ENCODE data around the gene ATP5IF1.
A peak's percentile ranks its signal among the peaks of the same experiment; 100 is the strongest.

The ATP5IF1 gene

GRCh38 chr1:28239004-28239403 is 3.1 kb downstream of the ATP5IF1 start:
- no peak for DNase-seq

GRCh38 chr1:28240024-28240423 is 4.1 kb downstream of the ATP5IF1 start:
- no peak for DNase-seq

- DNase-seq = no peak
Measured at GRCh38 chr1:28241638-28242241, 5.8 kb downstream of the ATP5IF1 start.

GRCh38 chr1:28243685-28244311 is 7.9 kb downstream of the ATP5IF1 start:
- no peak for DNase-seq

DNA sequence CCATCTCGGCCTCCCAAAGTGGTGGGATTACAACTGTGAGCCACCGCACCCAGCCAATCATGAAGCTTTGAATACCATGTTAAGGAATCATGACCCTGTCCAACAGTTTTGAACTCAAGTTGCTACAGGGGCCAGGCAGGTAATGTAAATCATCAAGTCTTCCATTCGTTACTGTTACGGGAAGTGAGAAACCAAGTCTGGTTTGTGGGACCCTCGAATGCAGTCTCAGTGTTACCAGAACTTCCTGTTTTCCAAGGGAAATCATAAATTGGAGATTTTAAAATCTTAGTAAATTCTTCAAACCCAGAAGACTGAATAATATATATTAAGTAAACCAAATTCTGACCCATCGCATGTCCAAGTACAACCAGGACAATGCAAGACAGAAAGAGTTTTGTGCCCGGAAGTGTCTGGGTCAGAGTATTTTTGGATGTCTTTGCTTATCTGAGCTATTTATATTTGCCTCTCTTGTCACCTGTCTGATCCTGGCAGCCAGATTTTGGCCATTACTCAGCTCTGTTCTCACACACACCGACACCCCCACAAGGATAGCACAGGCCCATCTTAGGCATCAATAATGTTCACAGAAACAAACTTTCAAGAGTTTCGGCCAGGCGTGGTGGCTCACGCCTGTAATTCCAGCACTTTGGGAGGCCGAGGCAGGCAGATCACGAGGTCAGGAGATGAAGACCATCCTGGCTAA is 8.8 kb downstream of the ATP5IF1 start:
- DNase-seq = no peak

DNA sequence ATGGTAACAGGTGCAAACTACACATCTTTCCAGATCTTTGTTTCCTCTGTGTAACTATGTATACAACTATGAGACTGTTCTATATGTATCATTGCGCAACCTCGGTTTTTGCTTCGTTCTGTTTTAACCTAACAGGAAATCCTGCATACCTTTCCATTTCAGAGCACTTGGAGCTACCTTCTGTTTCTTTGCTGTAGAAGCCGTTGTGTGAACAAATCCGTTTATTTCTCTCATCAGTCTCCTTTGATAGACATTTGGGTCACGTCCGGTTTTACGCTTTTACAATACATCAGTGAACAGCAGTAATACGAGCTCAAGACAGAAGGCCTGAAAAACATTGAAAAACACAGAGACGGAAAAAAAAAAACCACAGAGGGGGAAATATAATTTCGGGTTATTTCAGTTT is 10.5 kb downstream of the ATP5IF1 start:
- no peak for DNase-seq

DNA sequence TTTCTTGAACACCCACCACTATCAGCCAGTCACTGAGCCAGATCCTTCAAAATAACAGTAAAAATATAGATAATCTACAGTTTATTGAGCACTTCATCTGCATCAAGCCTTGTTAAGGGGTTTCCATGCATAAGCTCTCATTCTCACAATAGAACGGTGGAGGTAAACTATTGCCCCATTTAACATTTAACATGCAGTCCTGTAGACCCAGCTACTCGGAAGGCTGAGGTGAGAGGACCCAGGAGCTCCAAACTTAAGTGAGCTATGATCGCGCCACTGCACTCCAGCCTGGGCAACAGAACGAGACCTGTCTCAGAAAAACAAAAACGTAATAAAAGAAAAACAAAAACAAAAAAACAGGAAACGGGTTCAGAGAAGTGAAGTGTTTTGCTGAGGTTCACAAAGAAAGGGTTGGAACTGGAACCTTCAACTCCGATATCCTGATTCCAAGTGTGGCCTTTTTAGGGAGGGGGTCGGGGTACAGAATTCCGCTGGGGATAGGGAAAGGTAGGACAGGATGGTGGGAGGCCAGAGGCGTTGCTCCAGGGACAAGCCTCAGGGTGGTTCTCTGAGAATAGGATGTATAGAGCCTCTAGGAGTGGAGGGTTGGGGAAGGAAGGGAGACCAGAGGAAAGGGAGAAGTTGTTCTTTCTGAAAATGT is 11.8 kb downstream of the ATP5IF1 start:
- DNase-seq = no peak

GRCh38 chr1:28248273-28249012 is 12.5 kb downstream of the ATP5IF1 start:
- DNase-seq = peak; percentile 46

DNA sequence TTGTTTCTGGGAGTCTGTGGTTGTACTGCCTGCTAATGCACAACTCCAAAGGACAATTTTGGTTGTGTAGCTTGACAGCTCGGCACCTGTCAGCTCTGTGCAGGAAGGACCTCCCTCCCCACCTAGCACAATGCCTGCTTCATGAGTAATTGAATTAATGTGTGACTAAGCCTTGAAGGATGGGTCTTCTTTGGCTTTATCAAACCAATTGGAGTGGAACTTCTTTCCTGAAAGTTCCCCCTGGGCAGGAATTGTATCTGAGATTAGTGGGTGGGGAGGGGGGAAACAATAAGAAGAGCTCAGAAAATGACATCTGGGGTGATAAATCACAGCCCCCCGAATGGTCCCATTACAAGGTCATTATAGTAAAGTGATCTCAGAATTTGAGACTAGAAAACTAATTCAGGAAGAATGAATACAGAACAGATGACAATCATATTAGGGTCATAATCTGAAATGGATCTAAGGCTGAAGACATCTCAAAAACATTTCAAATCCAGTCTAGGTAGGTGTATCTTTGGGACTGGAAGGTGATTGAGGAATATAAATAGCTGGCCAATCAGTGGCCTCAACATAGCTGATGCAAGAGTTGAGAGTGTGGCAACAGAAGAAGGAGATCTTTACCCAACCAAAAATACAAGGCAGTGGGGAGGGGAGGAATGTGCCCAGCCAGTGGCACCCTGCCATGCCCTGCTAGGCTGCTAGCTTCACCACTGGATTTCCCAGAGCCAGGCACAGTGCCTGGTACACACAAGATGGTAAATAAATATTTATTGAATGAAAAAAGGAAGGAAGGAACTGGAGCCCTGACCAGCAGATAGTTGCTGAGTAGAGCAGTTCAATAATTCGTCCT is 13.3 kb downstream of the ATP5IF1 start:
- DNase-seq = no peak

DNA sequence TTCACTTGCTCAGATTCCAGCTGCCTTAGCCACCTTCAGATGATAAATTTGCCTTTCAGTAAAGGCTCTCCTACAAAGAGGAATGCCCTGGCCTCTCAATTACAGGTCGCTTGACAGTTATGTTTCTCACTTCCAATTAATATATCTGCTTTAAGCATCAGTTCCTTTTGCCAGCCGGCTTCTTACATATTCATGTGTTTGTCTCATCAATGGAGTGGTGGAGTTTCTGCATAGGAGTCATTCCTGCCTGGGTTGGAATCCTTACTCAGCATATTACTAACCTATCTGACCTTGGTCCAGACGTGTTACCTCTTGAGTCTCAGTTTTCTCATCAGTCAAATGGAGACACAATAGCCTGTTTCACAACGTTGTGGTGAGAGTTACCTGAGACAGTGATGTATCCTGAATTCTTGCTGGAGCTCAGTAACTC is 14.0 kb downstream of the ATP5IF1 start:
- no peak for DNase-seq

DNA sequence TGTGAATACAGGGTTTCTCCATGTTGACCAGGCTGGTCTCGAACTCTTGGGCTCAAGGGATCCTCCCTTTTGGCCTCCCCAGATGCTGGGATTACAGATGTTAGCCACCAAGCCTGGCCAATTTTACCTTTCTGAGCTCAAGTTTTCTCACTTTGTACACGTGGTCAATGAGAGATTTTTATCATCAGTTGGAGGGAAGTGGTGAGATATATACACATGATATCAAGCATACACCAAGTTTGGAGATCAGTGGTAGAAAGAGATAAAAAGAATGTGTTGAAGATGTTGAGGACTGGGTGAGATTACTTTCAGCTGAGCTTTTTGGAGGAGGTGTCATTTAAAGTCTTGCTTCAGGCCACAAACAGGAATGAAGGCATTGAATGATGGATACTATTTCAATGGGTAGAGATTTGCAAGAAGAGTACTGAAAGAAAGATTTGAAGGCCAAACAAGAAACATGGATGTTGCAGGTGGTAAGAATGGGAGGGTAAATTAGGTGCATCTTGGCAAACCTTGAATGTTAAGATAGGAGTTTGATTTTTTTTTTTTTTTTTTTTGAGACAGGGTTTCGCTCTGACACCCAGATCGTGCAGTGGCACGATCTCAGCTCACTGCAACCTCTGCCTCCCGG is 20.4 kb downstream of the ATP5IF1 start:
- DNase-seq = no peak

- DNase-seq = no peak
Measured at GRCh38 chr1:28257736-28258135, 21.8 kb downstream of the ATP5IF1 start.

- DNase-seq = no peak
Measured at GRCh38 chr1:28258628-28259251, 22.8 kb downstream of the ATP5IF1 start.

DNA sequence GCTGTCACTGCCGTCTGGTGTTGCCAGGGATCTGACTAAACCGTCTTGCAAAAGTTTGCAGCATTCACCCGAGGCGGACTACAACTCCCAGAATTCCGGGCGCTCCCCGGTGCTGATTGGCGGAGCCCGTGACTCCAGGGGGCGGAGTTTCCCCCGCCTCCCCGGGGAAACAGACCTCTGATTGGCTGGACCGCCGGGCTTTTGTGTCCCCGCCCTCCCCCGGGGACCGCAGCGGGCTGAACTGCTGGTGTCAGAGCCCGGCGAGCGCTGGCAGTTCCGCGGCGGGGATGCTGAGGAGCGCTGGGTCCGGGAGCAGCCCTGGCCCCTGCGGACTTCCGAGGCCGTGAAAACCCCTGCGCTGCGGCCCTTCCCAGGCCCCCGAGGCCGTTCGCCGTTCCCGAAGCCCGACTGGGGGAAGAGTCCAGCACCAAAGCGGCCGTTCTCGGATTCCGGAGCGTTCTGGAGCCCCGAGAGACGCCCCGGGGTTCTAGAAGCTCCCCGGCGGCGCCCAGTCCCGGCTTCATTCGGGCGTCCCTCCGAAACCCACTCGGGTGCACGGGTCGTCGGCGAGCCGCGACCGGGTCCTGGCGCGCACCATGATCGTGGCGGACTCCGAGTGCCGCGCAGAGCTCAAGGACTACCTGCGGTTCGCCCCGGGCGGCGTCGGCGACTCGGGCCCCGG is 23.5 kb downstream of the ATP5IF1 start, which contains the start of gene SESN2:
TSS of gene SESN2 (plus strand) at position 267 of the 682 bp plus-strand sequence. CDS start at position 597, 330 bp downstream.
- peak; percentile 97 for DNase-seq

DNA sequence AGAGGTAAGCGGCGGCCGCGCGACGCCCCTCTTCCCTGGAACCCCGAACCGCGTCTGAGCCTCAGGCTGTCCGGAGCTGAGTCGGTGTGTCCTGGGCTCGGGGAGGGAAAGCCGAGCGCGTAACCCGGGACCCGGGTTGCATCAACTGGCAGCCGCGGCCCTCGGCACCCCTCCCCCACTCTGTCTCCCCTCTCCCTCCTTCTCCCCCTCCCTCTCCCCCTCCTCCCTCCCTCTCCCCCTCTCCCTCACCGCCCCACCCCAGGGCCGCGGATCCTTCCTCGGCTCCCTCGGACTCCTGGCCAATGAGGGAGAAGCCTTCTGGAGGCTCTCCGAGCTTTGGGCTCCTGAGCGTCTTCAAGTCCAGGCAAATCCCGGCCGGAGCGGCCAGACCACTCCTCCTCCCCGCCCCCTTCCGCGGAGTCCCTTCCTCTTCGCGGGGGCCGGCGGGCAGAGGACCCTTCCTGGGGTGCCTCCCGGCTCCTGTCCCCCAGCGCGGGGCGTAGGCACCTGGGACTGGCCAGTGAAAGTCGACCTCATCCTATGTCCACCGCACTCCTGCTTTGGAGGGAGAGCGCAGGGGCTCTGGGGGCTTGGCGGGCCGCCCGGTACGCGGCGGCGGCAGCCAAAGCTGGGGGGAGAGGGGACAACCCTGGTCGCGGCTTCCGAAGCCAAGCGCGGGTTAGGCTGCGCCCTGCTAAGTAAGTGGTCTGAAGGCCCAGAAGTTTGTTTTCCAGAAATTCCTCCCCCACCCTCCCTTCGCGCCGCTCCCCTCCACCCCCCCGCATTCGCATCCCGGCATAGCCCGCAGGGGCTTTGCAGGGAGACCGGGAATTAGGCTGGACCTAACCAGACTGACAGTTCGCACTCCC is 24.2 kb downstream of the ATP5IF1 start:
- peak; percentile 64 for DNase-seq

DNA sequence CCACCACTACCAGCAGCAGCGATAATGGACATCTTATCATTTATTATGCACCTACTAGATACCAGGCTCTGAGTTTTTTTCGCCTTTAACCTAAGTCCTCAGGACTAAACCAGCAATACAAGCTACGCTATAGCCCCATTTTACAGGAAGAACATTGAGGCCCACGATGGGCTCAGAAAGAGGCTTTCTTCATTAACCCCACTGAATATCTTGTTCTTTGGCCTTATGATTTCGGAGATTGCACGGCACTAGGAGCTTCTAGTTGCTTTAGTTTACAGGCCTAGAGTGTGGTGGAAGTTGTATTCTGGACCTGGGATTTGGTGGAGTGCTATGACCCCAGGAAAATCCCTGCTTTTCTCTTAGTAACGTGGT is 24.9 kb downstream of the ATP5IF1 start:
- DNase-seq = no peak

DNA sequence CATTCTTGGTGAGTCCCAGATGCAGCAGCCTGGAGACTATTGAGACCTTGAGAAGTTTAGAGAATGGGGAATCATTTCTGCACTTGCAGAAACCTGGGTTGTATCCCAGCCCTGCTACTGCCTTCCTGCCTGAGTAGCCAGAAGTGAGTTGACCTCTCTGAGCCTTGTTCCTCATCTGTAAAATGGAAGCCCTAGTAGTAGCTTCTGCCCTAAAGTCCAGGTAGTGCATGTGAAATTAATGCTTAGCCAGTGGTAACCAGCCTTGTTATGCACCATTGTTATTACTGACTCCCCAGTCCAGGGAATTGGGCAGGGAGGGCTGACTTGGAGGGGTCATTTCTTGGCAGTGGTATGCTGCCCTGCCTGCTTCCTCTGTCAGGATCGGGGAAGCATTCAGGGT is 29.0 kb downstream of the ATP5IF1 start:
- DNase-seq = no peak

DNA sequence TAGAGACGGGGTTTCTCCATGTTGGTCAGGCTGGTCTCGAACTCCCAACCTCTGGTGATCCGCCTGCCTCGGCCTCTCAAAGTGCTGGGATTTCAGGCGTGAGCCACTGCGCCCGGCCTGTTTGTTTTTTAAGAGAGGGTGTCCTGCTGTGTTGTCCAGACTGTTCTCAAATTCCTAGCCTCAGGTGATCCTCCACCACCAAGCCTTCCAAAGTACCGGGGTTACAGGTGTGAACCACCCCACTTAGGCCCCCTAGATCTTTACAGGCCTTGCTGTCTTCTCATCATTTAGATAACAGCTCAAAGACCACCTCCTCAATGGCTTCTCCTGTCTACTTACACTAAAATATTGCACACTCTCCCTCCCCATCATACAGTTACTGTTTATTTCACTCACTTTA is 29.7 kb downstream of the ATP5IF1 start:
- DNase-seq = no peak

DNA sequence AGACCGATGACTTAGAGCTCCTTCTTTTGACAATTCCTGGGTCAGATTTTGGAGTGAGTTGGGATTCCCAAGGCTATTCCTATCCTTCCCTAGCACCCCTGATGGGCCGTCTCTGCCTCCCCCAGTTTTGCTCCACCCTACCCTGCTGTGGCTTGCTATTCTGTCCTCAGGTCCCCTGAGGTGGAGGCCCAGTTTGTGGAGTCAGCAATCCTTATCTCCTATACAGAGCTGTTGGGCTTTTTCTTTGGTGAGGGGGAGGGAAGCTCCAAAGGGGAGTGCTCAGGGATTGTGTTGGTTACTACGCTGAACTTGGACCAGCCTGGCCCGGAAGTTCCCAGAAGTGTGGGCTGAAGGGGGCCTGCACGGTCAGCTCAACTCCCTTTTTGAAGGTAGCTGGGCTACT is 31.0 kb downstream of the ATP5IF1 start:
- no peak for DNase-seq
